RWPE2 (cell line): ENCODE measurements around the gene UROC1.
A peak's percentile ranks its signal among the peaks of the same experiment; 100 is the strongest.

Experiments used
- ATAC-seq: fragments of 200-7000 bp; cut with Tn5 transposase; 3 replicates; pipeline ENCODE4 v1.9.1; 2021; ENCODE audit warnings: low read depth
- DNase-seq: peaks from one replicate; pipeline ENCODE4 v3.0.0-alpha.2; 2020; ENCODE audit warnings: low spot score
- H3K27ac ChIP-seq: fragments of 450-650 bp; 2 replicates; pipeline ENCODE4 v1.5.1; 2017; ENCODE audit warnings: mild to moderate bottlenecking; ENCODE audit not compliant: poor library complexity, severe bottlenecking
- H3K27me3 ChIP-seq: fragments of 250-450 bp; sonication (Bioruptor Pico); 2 replicates; pipeline ENCODE4 v1.5.1; 2021; ENCODE audit warnings: mild to moderate bottlenecking, moderate library complexity; ENCODE audit not compliant: insufficient read depth, poor library complexity, severe bottlenecking
- H3K36me3 ChIP-seq: fragments of 250-450 bp; sonication (Bioruptor Pico); 2 replicates; pipeline ENCODE4 v1.5.1; 2020; ENCODE audit warnings: low read depth, mild to moderate bottlenecking, moderate library complexity
- H3K4me1 ChIP-seq: fragments of 250-450 bp; sonication (Bioruptor Pico); 2 replicates; pipeline ENCODE4 v1.5.1; 2021; ENCODE audit warnings: mild to moderate bottlenecking, moderate library complexity; ENCODE audit not compliant: insufficient read depth, poor library complexity, severe bottlenecking
- H3K4me3 ChIP-seq: fragments of 250-450 bp; sonication (Bioruptor Pico); 2 replicates; pipeline ENCODE4 v1.5.1; 2021; ENCODE audit warnings: mild to moderate bottlenecking, moderate library complexity; ENCODE audit not compliant: severe bottlenecking
- H3K9me3 ChIP-seq: fragments of 250-450 bp; sonication (Bioruptor Pico); 2 replicates; pipeline ENCODE4 v1.5.1; 2021; ENCODE audit warnings: mild to moderate bottlenecking, moderate library complexity; ENCODE audit not compliant: severe bottlenecking
- CTCF ChIP-seq: fragments of 450-650 bp; IDR thresholded peaks from one replicate; pipeline ENCODE4 v1.5.1; 2017; ENCODE audit warnings: mild to moderate bottlenecking, moderate library complexity; ENCODE audit not compliant: poor library complexity, severe bottlenecking

The UROC1 gene

GRCh38 chr3:126539558-126540250 lies 22.1 kb upstream of the UROC1 start:
- Histone ChIP-seq H3K9me3 (no peaks in the 10 kb centered on the region), H3K4me1 (peaks cover 7% of the 10 kb centered on the region), H3K36me3 (no peaks in the 10 kb centered on the region), H3K27me3 (peaks cover 15% of the 10 kb centered on the region), H3K4me3 (no peak overlapping the region), H3K27ac (no peak overlapping the region)
- no peak for TF ChIP-seq CTCF
- ATAC-seq (no peak), DNase-seq (peak; percentile 28)

GRCh38 chr3:126538966-126539365 lies 21.4 kb upstream of the UROC1 start:
- ATAC-seq: no peak
- H3K27me3 ChIP-seq: peaks cover 17% of the 10 kb centered on the region
- H3K4me3 ChIP-seq: no peak overlapping the region

GRCh38 chr3:126538316-126538715 lies 20.7 kb upstream of the UROC1 start:
- Histone ChIP-seq H3K9me3 (no peaks in the 10 kb centered on the region), H3K27ac (no peak overlapping the region), H3K4me3 (no peak overlapping the region), H3K27me3 (peaks cover 22% of the 10 kb centered on the region), H3K4me1 (peaks cover 7% of the 10 kb centered on the region), H3K36me3 (no peaks in the 10 kb centered on the region)
- TF ChIP-seq CTCF: no peak
- DNase-seq: peak; percentile 37
- ATAC-seq: no peak

More at GRCh38 chr3:126538966-126539365, 21.4 kb upstream of the UROC1 start:
- H3K27ac ChIP-seq: no peak overlapping the region
- DNase-seq: no peak
- TF ChIP-seq CTCF: no peak
- H3K36me3 ChIP-seq: no peaks in the 10 kb centered on the region
- no peaks in the 10 kb centered on the region for H3K9me3 ChIP-seq
- peaks cover 7% of the 10 kb centered on the region for H3K4me1 ChIP-seq

GRCh38 chr3:126537730-126538281 lies 20.2 kb upstream of the UROC1 start:
- DNase-seq: peak; percentile 34
- H3K36me3 ChIP-seq: no peaks in the 10 kb centered on the region
- H3K27ac ChIP-seq: no peak overlapping the region
- H3K4me1 ChIP-seq: peaks cover 7% of the 10 kb centered on the region
- H3K4me3 ChIP-seq: no peak overlapping the region
- no peaks in the 10 kb centered on the region for H3K9me3 ChIP-seq
- ATAC-seq: no peak
- H3K27me3 ChIP-seq: peaks cover 27% of the 10 kb centered on the region
- TF ChIP-seq CTCF: no peak
